ENCODE measurements around the gene ARAP2.

Gene ARAP2

GRCh38 chr4:36281384-36282106 lies 37.2 kb upstream of the ARAP2 start, which contains the start of gene DTHD1:
TSS of gene DTHD1 (plus strand) at chr4:36281616. CDS start at chr4:36281759, 143 bp downstream.
- Histone ChIP-seq H3K36me3 (ENCODE audit: insufficient read depth, low read length) (no peaks in the 10 kb centered on the region), H3K27me3 (ENCODE audit: insufficient read depth, low read length) (no peaks in the 10 kb centered on the region), H3K4me3 (ENCODE audit: low read length) (no peak within 1 kb of the TSS), H3K4me1 (ENCODE audit: insufficient read depth, low read length) (peaks cover 4% of the 10 kb centered on the region; the same call in 1 of the 2 replicates), H3K27ac (ENCODE audit: low read depth, low read length) (no peak within 1 kb of the TSS), H3K9me3 (ENCODE audit: insufficient read depth, low read depth, low read length) (no peaks in the 10 kb centered on the region), H3K9ac (ENCODE audit: low read depth, low read length) (no peak within 1 kb of the TSS)
- WGBS = 95% methylated on average over 5 of the region's 5 CpGs

GRCh38 chr4:36280555-36280954 lies 36.2 kb upstream of the ARAP2 start:
- Histone ChIP-seq H3K36me3 (ENCODE audit: insufficient read depth, low read length) (no peaks in the 10 kb centered on the region), H3K27me3 (ENCODE audit: insufficient read depth, low read length) (no peaks in the 10 kb centered on the region), H3K9ac (ENCODE audit: low read depth, low read length) (no peak overlapping the region), H3K9me3 (ENCODE audit: insufficient read depth, low read depth, low read length) (no peaks in the 10 kb centered on the region), H3K4me3 (ENCODE audit: low read length) (no peak overlapping the region), H3K4me1 (ENCODE audit: insufficient read depth, low read length) (peaks cover 4% of the 10 kb centered on the region; the same call in 1 of the 2 replicates), H3K27ac (ENCODE audit: low read depth, low read length) (no peak overlapping the region)
- 71% methylated on average over 4 of the region's 4 CpGs for WGBS

DNA sequence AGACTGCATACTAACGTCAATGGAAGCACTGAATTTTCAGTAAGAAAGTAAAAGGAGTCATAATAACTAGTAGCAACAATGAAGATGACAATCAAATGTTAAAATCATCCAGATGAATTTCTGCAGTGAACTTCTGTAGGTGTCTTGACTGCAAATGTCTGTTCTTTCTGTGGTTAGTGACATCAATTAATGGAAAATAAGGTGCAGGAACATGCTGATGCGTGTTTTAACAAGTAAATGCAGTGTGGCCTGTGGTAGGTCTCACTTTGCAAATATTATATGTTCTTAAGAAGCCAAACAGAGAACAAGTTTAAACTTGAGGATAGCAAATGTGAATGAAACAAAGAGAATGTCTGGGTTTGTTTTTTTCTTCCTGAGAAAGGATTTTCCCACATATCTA lies 34.5 kb upstream of the ARAP2 start:
- Histone ChIP-seq H3K27me3 (ENCODE audit: insufficient read depth, low read length) (no peaks in the 10 kb centered on the region), H3K9ac (ENCODE audit: low read depth, low read length) (no peak overlapping the region)

GRCh38 chr4:36277533-36277932 lies 33.2 kb upstream of the ARAP2 start:
- no peak overlapping the region for H3K4me3 ChIP-seq (ENCODE audit: low read length)
- H3K9ac ChIP-seq (ENCODE audit: low read depth, low read length) = no peak overlapping the region
- H3K27ac ChIP-seq (ENCODE audit: low read depth, low read length) = no peak overlapping the region
- 88% methylated on average over 4 of the region's 4 CpGs for WGBS
- H3K9me3 ChIP-seq (ENCODE audit: insufficient read depth, low read depth, low read length) = no peaks in the 10 kb centered on the region
- no peaks in the 10 kb centered on the region for H3K27me3 ChIP-seq (ENCODE audit: insufficient read depth, low read length)
- no peaks in the 10 kb centered on the region for H3K36me3 ChIP-seq (ENCODE audit: insufficient read depth, low read length)
- H3K4me1 ChIP-seq (ENCODE audit: insufficient read depth, low read length) = peaks cover 4% of the 10 kb centered on the region; the same call in 1 of the 2 replicates

More for the DNA sequence above, 34.5 kb upstream of the ARAP2 start:
- no peaks in the 10 kb centered on the region for H3K9me3 ChIP-seq (ENCODE audit: insufficient read depth, low read depth, low read length)
- 95% methylated on average over 2 of the region's 2 CpGs for WGBS
- H3K4me1 ChIP-seq (ENCODE audit: insufficient read depth, low read length) = peaks cover 4% of the 10 kb centered on the region; the same call in 1 of the 2 replicates
- H3K4me3 ChIP-seq (ENCODE audit: low read length) = no peak overlapping the region
- H3K27ac ChIP-seq (ENCODE audit: low read depth, low read length) = no peak overlapping the region
- no peaks in the 10 kb centered on the region for H3K36me3 ChIP-seq (ENCODE audit: insufficient read depth, low read length)

- 96% methylated on average over 4 of the region's 4 CpGs for WGBS
- H3K36me3 ChIP-seq (ENCODE audit: insufficient read depth, low read length) = no peaks in the 10 kb centered on the region
- no peak overlapping the region for H3K4me3 ChIP-seq (ENCODE audit: low read length)
- no peak overlapping the region for H3K27ac ChIP-seq (ENCODE audit: low read depth, low read length)
- no peaks in the 10 kb centered on the region for H3K9me3 ChIP-seq (ENCODE audit: insufficient read depth, low read depth, low read length)
- H3K9ac ChIP-seq (ENCODE audit: low read depth, low read length) = no peak overlapping the region
- H3K27me3 ChIP-seq (ENCODE audit: insufficient read depth, low read length) = no peaks in the 10 kb centered on the region
- no peaks in the 10 kb centered on the region for H3K4me1 ChIP-seq (ENCODE audit: insufficient read depth, low read length)
These were observed 29.8 kb upstream of the ARAP2 start for GRCh38 chr4:36274158-36274557.

DNA sequence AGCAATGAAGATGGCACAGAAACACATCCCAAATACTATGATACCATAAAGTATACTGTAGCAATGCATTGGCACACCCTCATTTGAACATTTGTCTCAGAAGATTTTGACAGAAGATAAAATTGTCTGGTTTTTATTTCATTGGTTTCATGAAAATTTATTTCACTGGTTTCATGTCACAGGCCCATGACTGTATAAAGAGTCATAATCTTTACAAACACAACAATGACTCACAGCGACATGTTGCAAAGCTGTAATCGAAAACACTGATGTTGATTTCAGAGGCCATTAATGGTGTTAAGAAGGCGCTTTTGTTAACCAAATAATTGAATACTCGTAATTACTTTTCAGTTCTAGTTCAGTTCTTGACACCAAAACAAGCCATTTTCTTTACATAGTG lies 29.0 kb upstream of the ARAP2 start:
- H3K27me3 ChIP-seq (ENCODE audit: insufficient read depth, low read length) = no peaks in the 10 kb centered on the region
- WGBS = 93% methylated on average over 4 of the region's 4 CpGs
- H3K4me1 ChIP-seq (ENCODE audit: insufficient read depth, low read length) = no peaks in the 10 kb centered on the region
- H3K9me3 ChIP-seq (ENCODE audit: insufficient read depth, low read depth, low read length) = no peaks in the 10 kb centered on the region
- H3K36me3 ChIP-seq (ENCODE audit: insufficient read depth, low read length) = no peaks in the 10 kb centered on the region
- no peak overlapping the region for H3K4me3 ChIP-seq (ENCODE audit: low read length)
- no peak overlapping the region for H3K9ac ChIP-seq (ENCODE audit: low read depth, low read length)
- no peak overlapping the region for H3K27ac ChIP-seq (ENCODE audit: low read depth, low read length)

DNA sequence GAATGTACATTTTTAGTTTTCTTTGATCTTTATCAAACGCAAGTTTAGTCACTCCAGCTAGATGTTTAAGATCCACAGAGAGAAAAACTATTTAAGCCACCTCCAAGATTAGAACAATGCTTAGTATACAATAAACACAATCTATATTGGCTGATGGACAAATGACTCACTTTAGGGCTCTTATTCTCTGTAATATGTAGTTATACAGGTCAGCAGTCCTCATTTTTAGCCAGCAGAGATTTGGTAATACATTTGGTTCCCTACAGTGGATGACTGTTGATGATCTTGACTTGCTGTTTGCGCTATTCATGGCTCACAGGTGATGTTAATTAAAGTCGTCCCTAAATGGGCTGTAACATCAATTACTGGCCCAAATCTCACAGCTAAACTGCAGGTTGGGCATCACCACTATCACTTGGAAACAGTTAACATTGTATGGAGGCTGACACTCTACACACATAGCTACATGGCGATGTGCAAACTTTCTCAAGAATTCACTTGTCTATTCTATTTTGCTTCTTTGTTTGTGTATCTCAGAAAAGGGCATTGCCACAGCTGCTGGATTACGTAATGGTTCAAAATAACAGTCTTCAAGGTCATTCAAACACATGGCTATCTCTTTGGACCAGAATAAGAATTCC lies 25.3 kb upstream of the ARAP2 start:
- Histone ChIP-seq H3K27me3 (ENCODE audit: insufficient read depth, low read length) (no peaks in the 10 kb centered on the region), H3K4me3 (ENCODE audit: low read length) (no peak overlapping the region), H3K4me1 (ENCODE audit: insufficient read depth, low read length) (peaks cover 7% of the 10 kb centered on the region; the same call in 1 of the 2 replicates), H3K27ac (ENCODE audit: low read depth, low read length) (no peak overlapping the region), H3K36me3 (ENCODE audit: insufficient read depth, low read length) (no peaks in the 10 kb centered on the region), H3K9ac (ENCODE audit: low read depth, low read length) (no peak overlapping the region), H3K9me3 (ENCODE audit: insufficient read depth, low read depth, low read length) (no peaks in the 10 kb centered on the region)
- WGBS = 95% methylated on average over 4 of the region's 5 CpGs

- no peak overlapping the region for H3K27ac ChIP-seq (ENCODE audit: low read depth, low read length)
- H3K9me3 ChIP-seq (ENCODE audit: insufficient read depth, low read depth, low read length) = no peaks in the 10 kb centered on the region
- peaks cover 12% of the 10 kb centered on the region for H3K4me1 ChIP-seq (ENCODE audit: insufficient read depth, low read length)
- WGBS = 94% methylated on average over 3 of the region's 4 CpGs
- H3K4me3 ChIP-seq (ENCODE audit: low read length) = no peak overlapping the region
- no peaks in the 10 kb centered on the region for H3K36me3 ChIP-seq (ENCODE audit: insufficient read depth, low read length)
- no peaks in the 10 kb centered on the region for H3K27me3 ChIP-seq (ENCODE audit: insufficient read depth, low read length)
- no peak overlapping the region for H3K9ac ChIP-seq (ENCODE audit: low read depth, low read length)
These were observed 24.8 kb upstream of the ARAP2 start for GRCh38 chr4:36269101-36269500.

- Histone ChIP-seq H3K9ac (ENCODE audit: low read depth, low read length) (no peak overlapping the region), H3K27me3 (ENCODE audit: insufficient read depth, low read length) (no peaks in the 10 kb centered on the region), H3K27ac (ENCODE audit: low read depth, low read length) (no peak overlapping the region), H3K4me3 (ENCODE audit: low read length) (no peak overlapping the region), H3K9me3 (ENCODE audit: insufficient read depth, low read depth, low read length) (no peaks in the 10 kb centered on the region), H3K4me1 (ENCODE audit: insufficient read depth, low read length) (peaks cover 15% of the 10 kb centered on the region), H3K36me3 (ENCODE audit: insufficient read depth, low read length) (no peaks in the 10 kb centered on the region)
- 87% methylated on average over 2 of the region's 2 CpGs for WGBS
These were observed 23.4 kb upstream of the ARAP2 start for GRCh38 chr4:36267486-36268268.

DNA sequence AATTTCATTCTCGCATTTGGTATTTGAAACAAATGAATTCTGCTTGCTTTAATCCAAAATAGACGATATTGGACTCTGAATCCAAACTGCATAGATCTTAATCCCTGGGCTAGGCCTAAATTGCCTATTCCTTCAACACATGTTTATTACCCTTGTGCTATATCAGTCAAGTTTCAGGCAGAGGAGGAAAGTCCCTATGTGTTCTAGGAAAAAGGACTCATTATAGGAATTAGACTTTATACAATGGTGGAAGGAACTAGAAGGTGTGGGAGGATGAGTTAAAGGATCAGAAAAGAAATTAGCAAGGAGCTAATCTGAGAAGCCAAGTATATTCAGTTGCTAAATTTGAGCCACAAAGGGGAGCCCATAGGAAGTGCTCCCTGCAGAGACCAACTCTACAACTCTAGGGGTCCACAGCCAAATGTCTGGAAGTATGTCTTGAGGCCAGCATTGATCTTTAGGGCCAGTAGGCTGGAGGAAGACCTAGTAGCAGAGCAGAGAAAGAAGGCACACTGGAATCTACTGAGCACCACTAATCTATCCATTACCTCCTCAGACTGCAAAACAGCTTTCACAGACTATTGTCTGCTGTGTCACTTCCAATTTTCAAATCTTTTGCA lies 20.0 kb upstream of the ARAP2 start:
- whole genome bisulfite sequencing = 96% methylated on average over 2 of the region's 2 CpGs
- Histone ChIP-seq H3K4me1 (ENCODE audit: insufficient read depth, low read length) (peaks cover 15% of the 10 kb centered on the region), H3K27ac (ENCODE audit: low read depth, low read length) (no peak overlapping the region), H3K9me3 (ENCODE audit: insufficient read depth, low read depth, low read length) (no peaks in the 10 kb centered on the region), H3K9ac (ENCODE audit: low read depth, low read length) (no peak overlapping the region), H3K4me3 (ENCODE audit: low read length) (no peak overlapping the region), H3K27me3 (ENCODE audit: insufficient read depth, low read length) (no peaks in the 10 kb centered on the region), H3K36me3 (ENCODE audit: insufficient read depth, low read length) (no peaks in the 10 kb centered on the region)

DNA sequence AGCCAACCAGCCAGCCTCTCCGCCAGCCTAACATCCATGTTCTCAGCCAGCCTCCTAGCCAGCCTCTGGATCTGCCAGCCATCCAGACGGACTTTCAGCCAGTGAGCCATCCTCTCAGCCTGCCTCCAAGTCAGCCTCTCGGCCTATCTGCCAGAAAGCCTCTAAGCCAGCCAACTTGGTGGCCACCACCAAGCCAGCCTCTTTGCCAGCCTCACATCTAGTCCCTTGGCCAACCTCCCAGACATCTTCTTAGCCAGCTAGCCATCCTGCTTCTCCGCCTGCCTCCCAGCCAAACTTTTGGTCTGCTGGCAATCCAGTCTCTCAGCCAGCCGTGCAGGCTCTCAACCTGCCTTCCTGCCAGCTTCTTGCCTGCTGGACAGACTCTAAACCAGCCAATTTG lies 16.4 kb upstream of the ARAP2 start:
- Histone ChIP-seq H3K27ac (ENCODE audit: low read depth, low read length) (no peak overlapping the region), H3K9ac (ENCODE audit: low read depth, low read length) (no peak overlapping the region)

More for the DNA sequence above, 16.4 kb upstream of the ARAP2 start:
- no peak overlapping the region for H3K4me3 ChIP-seq (ENCODE audit: low read length)
- H3K4me1 ChIP-seq (ENCODE audit: insufficient read depth, low read length) = peaks cover 15% of the 10 kb centered on the region
- no peaks in the 10 kb centered on the region for H3K36me3 ChIP-seq (ENCODE audit: insufficient read depth, low read length)
- WGBS = 91% methylated on average over 5 of the region's 5 CpGs
- no peaks in the 10 kb centered on the region for H3K9me3 ChIP-seq (ENCODE audit: insufficient read depth, low read depth, low read length)
- no peaks in the 10 kb centered on the region for H3K27me3 ChIP-seq (ENCODE audit: insufficient read depth, low read length)

All from HUES64 (cell line).